Measurements from ENCODE around the gene CASP10. TPM values are rescaled to one million over a fixed set of nuclear protein-coding genes. Genes with fewer than 3 reads are reported as not detected.

Gene CASP10
- total and polyA plus RNA-seq, 11 donors, result 2.8 to 24.0 (median 5.4) TPM

GRCh38 chr2:201215963-201216362 is 33.0 kb downstream of the CASP10 start:
- 94 to 97% (median 97%) methylated on average over 4 of the region's 4 CpGs for WGBS, 4 donors
- H3K4me3 ChIP-seq, result no peak overlapping the region
- no peaks in the 10 kb centered on the region for H3K9me3 ChIP-seq
- ATAC-seq (no peak), DNase-seq (no peak)
- intact Hi-C loops (cut with DNase I), result no loop called here
- H3K27me3 ChIP-seq, result no peaks in the 10 kb centered on the region
- H3K36me3 ChIP-seq, result peaks cover 0 to 38% (median 22%) of the 10 kb centered on the region in 9 donors
- H3K4me1 ChIP-seq, result peaks cover 2 to 30% (median 22%) of the 10 kb centered on the region in 12 donors
- no peak overlapping the region for H3K27ac ChIP-seq
- TF ChIP-seq POLR2A (IDR thresholded peaks at IDR 0.05) (no peak), CTCF (IDR thresholded peaks at IDR 0.05) (no peak)

GRCh38 chr2:201216918-201217317 is 34.0 kb downstream of the CASP10 start:
- ATAC-seq (no peak), DNase-seq (no peak)
- Histone ChIP-seq H3K27me3 (no peaks in the 10 kb centered on the region), H3K9me3 (no peaks in the 10 kb centered on the region), H3K4me3 (no peak overlapping the region), H3K4me1 (peaks cover 2 to 32% (median 23%) of the 10 kb centered on the region in 12 donors), H3K36me3 (peaks cover 0 to 33% (median 19%) of the 10 kb centered on the region in 9 donors), H3K27ac (no peak overlapping the region)
- WGBS, 4 donors, result 82 to 100% (median 85%) methylated on average over 1 of the region's 1 CpG
- TF ChIP-seq CTCF (IDR thresholded peaks at IDR 0.05) (no peak), POLR2A (IDR thresholded peaks at IDR 0.05) (no peak)
- intact Hi-C loops (cut with DNase I), result no loop called here

- Histone ChIP-seq H3K27ac (peak overlapping the region in 6 of 12 donors; percentile 22 to 84 (median 42)), H3K4me1 (peaks cover 2 to 33% (median 24%) of the 10 kb centered on the region in 12 donors), H3K27me3 (no peaks in the 10 kb centered on the region), H3K9me3 (no peaks in the 10 kb centered on the region), H3K36me3 (peaks cover 0 to 33% (median 19%) of the 10 kb centered on the region in 9 donors), H3K4me3 (no peak overlapping the region)
- TF ChIP-seq CTCF (IDR thresholded peaks at IDR 0.05) (no peak), POLR2A (IDR thresholded peaks at IDR 0.05) (no peak)
- peak in 3 of 4 donors; percentile 59 to 75 (median 74) for ATAC-seq
- WGBS, 4 donors, result 73 to 87% (median 83%) methylated on average over 6 of the region's 6 CpGs
- DNase-seq, result no peak
- intact Hi-C loops (cut with DNase I), result no loop called here
Measured at GRCh38 chr2:201218780-201219179, 35.8 kb downstream of the CASP10 start.

- 75 to 84% (median 78%) methylated on average over 5 of the region's 5 CpGs for WGBS, 4 donors
- TF ChIP-seq POLR2A (IDR thresholded peaks at IDR 0.05) (no peak), CTCF (IDR thresholded peaks at IDR 0.05) (no peak)
- Histone ChIP-seq H3K4me1 (peaks cover 2 to 37% (median 24%) of the 10 kb centered on the region in 12 donors), H3K9me3 (no peaks in the 10 kb centered on the region), H3K4me3 (no peak overlapping the region), H3K27me3 (no peaks in the 10 kb centered on the region), H3K36me3 (peaks cover 0 to 33% (median 19%) of the 10 kb centered on the region in 9 donors), H3K27ac (peak overlapping the region in 9 of 12 donors; percentile 23 to 84 (median 37))
- DNase-seq (no peak), ATAC-seq (peak in 3 of 4 donors; percentile 25 to 41 (median 34))
- intact Hi-C loops (cut with DNase I), result loop anchor here in 1 of 10 donors (5.0 kb wide), 1 partner anchor 32 kb away; no protein-coding TSS in a partner anchor
Measured at GRCh38 chr2:201219328-201220096, 36.6 kb downstream of the CASP10 start.
